BJ (cell line): ENCODE measurements around the gene ME1. TPM values are rescaled to one million over a fixed set of nuclear protein-coding genes. Genes with fewer than 3 reads are reported as not detected.

Experiments used
- CTCF ChIA-PET: fragments of 350-600 bp; formaldehyde crosslinking; extraction: SDS; loops from one replicate; lab custom pipeline; 2021; ENCODE audit warnings: antibody characterized with exemption, inconsistent platforms; lab: Yijun Ruan, JAX
- POLR2A ChIA-PET: fragments of 300-600 bp; sonication (Branson Sonifier 250); formaldehyde crosslinking; extraction: SDS; loops from one replicate; lab custom pipeline; 2021; ENCODE audit warnings: antibody characterized with exemption; lab: Charles Lee
- DNase-seq: peaks from one replicate; pipeline ENCODE4 v3.0.0-alpha.2; 2011; ENCODE audit warnings: low read depth
- H3K27me3 ChIP-seq: 2 replicates; pipeline ENCODE4 v1.6.0; 2011; ENCODE audit warnings: low read length; ENCODE audit not compliant: control insufficient read depth, insufficient read depth
- H3K36me3 ChIP-seq: 2 replicates; pipeline ENCODE4 v1.5.1; 2011; ENCODE audit warnings: low read length; ENCODE audit not compliant: control insufficient read depth, insufficient read depth
- H3K4me3 ChIP-seq: 2 replicates; pipeline ENCODE4 v1.5.1; 2011; ENCODE audit warnings: low read depth, mild to moderate bottlenecking, control low read depth, low read length
- polyA plus RNA-seq: library from polyadenylated mRNA; depleted of rRNA; stranded (reverse); fragments of >200 nt; gene quantifications from 2 replicates; pipeline ENCODE4 v1.2.3, GENCODE V29; 2011
- TF ChIP-seq, protein P1 (sequence below): IDR thresholded peaks from 2 replicates; pipeline ENCODE4 v1.5.1; 2011; ENCODE audit warnings: low read depth, mild to moderate bottlenecking, control low read depth, inconsistent platforms, low read length, moderate library complexity; ENCODE audit not compliant: insufficient read depth

Gene ME1
- polyA plus RNA-seq, 1 experiment: 5.5 TPM

DNA sequence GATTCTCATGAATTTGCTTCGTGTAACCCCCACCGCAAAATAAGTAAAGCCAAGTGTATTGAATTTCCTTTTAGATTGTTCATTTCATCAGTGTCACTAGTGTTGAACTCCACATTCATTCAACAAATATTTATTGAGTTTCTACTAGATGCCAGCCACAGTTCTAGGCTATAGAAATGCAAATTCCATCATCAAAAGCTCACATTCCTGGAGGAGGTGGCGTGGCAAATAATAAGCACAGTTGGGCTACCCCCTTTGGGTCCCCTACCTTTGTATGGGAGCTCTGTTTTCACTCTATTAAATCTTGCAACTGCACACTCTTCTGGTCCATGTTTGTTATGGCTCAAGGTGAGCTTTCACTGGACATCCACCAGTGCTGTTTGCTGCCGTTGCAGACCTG lies 12.7 kb upstream of the ME1 start:
- DNase-seq: no peak
- POLR2A ChIA-PET: no interaction called here
- TF ChIP-seq, protein P1, sequence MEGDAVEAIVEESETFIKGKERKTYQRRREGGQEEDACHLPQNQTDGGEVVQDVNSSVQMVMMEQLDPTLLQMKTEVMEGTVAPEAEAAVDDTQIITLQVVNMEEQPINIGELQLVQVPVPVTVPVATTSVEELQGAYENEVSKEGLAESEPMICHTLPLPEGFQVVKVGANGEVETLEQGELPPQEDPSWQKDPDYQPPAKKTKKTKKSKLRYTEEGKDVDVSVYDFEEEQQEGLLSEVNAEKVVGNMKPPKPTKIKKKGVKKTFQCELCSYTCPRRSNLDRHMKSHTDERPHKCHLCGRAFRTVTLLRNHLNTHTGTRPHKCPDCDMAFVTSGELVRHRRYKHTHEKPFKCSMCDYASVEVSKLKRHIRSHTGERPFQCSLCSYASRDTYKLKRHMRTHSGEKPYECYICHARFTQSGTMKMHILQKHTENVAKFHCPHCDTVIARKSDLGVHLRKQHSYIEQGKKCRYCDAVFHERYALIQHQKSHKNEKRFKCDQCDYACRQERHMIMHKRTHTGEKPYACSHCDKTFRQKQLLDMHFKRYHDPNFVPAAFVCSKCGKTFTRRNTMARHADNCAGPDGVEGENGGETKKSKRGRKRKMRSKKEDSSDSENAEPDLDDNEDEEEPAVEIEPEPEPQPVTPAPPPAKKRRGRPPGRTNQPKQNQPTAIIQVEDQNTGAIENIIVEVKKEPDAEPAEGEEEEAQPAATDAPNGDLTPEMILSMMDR: no peak
- no peaks in the 10 kb centered on the region for H3K36me3 ChIP-seq
- no peak overlapping the region for H3K4me3 ChIP-seq
- H3K27me3 ChIP-seq: no peaks in the 10 kb centered on the region
- CTCF ChIA-PET: no interaction called here

DNA sequence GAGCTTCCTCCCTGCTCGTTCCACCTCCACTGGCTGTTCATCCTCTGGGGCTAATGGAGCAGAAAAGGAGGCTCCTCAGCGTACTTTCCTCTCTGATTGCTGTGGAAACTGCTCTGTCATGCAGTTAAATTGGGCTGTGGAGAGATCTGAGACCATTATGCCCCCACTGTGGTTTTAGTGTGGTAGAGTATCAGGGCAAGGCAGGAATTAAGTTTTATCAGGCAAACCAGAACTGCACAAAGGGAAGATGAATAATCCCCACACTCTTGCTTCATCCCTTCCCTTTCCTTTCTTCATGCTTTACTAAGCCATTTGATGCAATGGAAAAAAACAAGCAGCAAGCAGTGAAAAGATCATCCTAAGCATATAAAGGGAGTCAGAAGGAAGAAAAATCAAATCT lies 11.9 kb upstream of the ME1 start:
- DNase-seq: no peak
- CTCF ChIA-PET: interaction anchor here (0.5 to 0.7 kb wide), 2 partner anchors 8 to 626 kb away, joined by 3 to 4 read pairs; no protein-coding TSS in a partner anchor
- POLR2A ChIA-PET: interaction anchor here (0.5 kb wide), 1 partner anchor 485 kb away, joined by 3 read pairs; no protein-coding TSS in a partner anchor

DNA sequence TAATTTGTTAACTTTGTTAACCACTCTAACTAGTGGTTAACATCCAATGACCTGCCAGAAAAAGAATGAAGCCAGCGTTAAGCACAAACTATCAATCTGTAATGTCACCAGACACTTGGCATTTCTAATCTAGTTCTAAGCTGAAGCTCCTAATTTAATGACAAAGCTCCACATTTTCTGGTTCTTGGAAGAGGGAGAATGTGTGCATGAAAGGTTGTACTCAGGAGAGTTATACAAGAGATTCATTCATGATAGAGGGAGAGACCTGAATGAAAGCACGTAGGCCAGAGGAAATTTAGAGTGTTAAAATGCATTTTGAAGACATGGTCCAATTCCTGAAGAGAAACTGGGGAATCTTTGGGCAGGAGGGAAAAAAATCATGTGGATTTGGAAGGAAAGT lies 8.3 kb upstream of the ME1 start:
- Histone ChIP-seq H3K27me3 (no peaks in the 10 kb centered on the region), H3K4me3 (no peak overlapping the region), H3K36me3 (no peaks in the 10 kb centered on the region)
- CTCF ChIA-PET: no interaction called here
- no peak for DNase-seq
- TF ChIP-seq, protein P1: no peak
- POLR2A ChIA-PET: no interaction called here

More for the DNA sequence above, 11.9 kb upstream of the ME1 start:
- H3K4me3 ChIP-seq: no peak overlapping the region
- TF ChIP-seq, protein P1: no peak
- no peaks in the 10 kb centered on the region for H3K27me3 ChIP-seq
- no peaks in the 10 kb centered on the region for H3K36me3 ChIP-seq

DNA sequence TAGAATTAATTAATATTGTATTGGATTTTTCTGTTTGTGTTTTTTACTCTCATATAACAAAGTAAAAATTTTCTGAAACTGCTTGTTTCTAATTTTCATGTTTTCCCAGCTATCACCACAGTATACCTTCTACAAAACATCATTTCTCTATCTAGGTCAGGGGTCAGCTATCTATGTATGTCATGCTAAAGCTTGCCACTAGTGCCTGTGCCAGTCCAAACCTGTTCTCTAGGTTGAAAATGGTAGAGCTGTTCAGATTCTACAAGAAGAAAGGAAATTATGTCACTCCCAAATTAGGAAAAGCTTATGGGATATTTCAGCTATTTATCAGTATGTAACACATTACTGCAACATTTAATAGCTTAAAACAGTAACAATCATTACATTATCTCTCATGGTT lies 5.8 kb upstream of the ME1 start:
- CTCF ChIA-PET: interaction anchor here (0.8 to 1.7 kb wide), 2 partner anchors 79 to 99 kb away, joined by 3 to 6 read pairs; no protein-coding TSS in a partner anchor

DNA sequence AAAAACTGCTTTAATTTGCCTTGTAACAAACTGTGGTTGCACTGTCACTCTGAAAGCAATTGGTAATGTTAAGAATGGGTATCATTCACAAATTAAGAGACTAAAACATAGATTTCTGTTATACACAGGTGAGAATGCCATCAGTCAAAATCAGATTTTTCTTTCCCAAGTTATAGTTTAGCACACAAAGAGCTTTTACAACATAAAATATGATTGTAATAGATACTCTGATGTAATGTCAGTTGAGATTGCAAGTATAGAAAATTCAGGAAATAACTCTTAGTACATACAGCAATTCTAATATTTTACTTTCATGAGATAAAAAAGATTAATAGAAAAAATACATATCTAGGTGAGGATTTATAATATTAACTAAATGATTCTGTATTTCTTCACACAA lies 2.3 kb upstream of the ME1 start:
- no peaks in the 10 kb centered on the region for H3K27me3 ChIP-seq

More for the DNA sequence above, 5.8 kb upstream of the ME1 start:
- H3K4me3 ChIP-seq: no peak overlapping the region
- TF ChIP-seq, protein P1: no peak
- no peaks in the 10 kb centered on the region for H3K36me3 ChIP-seq
- H3K27me3 ChIP-seq: no peaks in the 10 kb centered on the region
- DNase-seq: no peak
- POLR2A ChIA-PET: no interaction called here

More for the DNA sequence above, 2.3 kb upstream of the ME1 start:
- Histone ChIP-seq H3K4me3 (no peak overlapping the region), H3K36me3 (no peaks in the 10 kb centered on the region)
- ChIA-PET CTCF (no interaction called here), POLR2A (no interaction called here)
- no peak for DNase-seq
- TF ChIP-seq, protein P1: no peak
